Adipose tissue (tissue), 3 donors: ENCODE data around the gene E2F6. TPM values are rescaled to one million over a fixed set of nuclear protein-coding genes. Genes with fewer than 3 reads are reported as not detected.

Experiments
- H3K27ac ChIP-seq: one replicate; pipeline ENCODE4 v1.5.1; 2013; ENCODE audit warnings: low read depth, low read length
- WGBS, 3 donors: extraction: QIAGEN DNeasy Blood & Tissue Kit; methylation state at CpG; one replicate each; pipeline ENCODE4 v1.1.7; 2013; 5-methylcytosine and 5-hydroxymethylcytosine counted together
- polyA plus RNA-seq, 3 donors: library from polyadenylated mRNA; stranded (reverse); fragments of 200-250 nt; gene quantifications; one replicate each; pipeline ENCODE4 v1.2.3, GENCODE V29; 2013
- donor health status: healthy with polysubstance abuse.
- donor health status: Bipolar disorder and iron deficiency.
- donor health status: healthy.

The E2F6 gene
- polyA plus RNA-seq, 3 donors = 3.6 to 12.2 (median 10.8) TPM

- H3K27ac ChIP-seq = no peak overlapping the region
- 57 to 92% (median 88%) methylated on average over 6 of the region's 6 CpGs for WGBS, 3 donors
Observed at GRCh38 chr2:11467749-11468148, 1.8 kb upstream of the E2F6 start.

- WGBS, 3 donors = 88 to 89% (median 89%) methylated on average over 5 of the region's 5 CpGs
- no peak overlapping the region for H3K27ac ChIP-seq
Observed at GRCh38 chr2:11467129-11467649, 1.2 kb upstream of the E2F6 start.

GRCh38 chr2:11466307-11467128 lies 557 bp upstream of the E2F6 start:
- WGBS, 3 donors = 24 to 34% (median 27%) methylated on average over 26 of the region's 26 CpGs
- no peak overlapping the region for H3K27ac ChIP-seq

GRCh38 chr2:11465110-11465484 lies 864 bp downstream of the E2F6 start:
- WGBS, 3 donors = 22 to 53% (median 48%) methylated on average over 6 of the region's 6 CpGs
- H3K27ac ChIP-seq = no peak overlapping the region

GRCh38 chr2:11459816-11460215 lies 6.1 kb downstream of the E2F6 start:
- no peak overlapping the region for H3K27ac ChIP-seq
- WGBS, 3 donors = 85 to 100% (median 96%) methylated on average over 4 of the region's 4 CpGs

GRCh38 chr2:11458753-11459152 lies 7.2 kb downstream of the E2F6 start:
- no peak overlapping the region for H3K27ac ChIP-seq
- 44 to 96% (median 91%) methylated on average over 3 of the region's 3 CpGs for WGBS, 3 donors

GRCh38 chr2:11457935-11458334 lies 8.0 kb downstream of the E2F6 start:
- whole genome bisulfite sequencing, 3 donors = 86 to 95% (median 94%) methylated on average over 1 of the region's 1 CpG
- H3K27ac ChIP-seq = no peak overlapping the region

GRCh38 chr2:11456251-11456650 lies 9.7 kb downstream of the E2F6 start:
- no peak overlapping the region for H3K27ac ChIP-seq
- 33 to 60% (median 51%) methylated on average over 3 of the region's 3 CpGs for WGBS, 3 donors

GRCh38 chr2:11454824-11455223 lies 11.1 kb downstream of the E2F6 start:
- H3K27ac ChIP-seq = no peak overlapping the region
- WGBS, 3 donors = 88 to 90% (median 89%) methylated on average over 6 of the region's 6 CpGs

- 95 to 99% (median 98%) methylated on average over 2 of the region's 2 CpGs for WGBS, 3 donors
- no peak overlapping the region for H3K27ac ChIP-seq
Observed at GRCh38 chr2:11450791-11451190, 15.2 kb downstream of the E2F6 start.

- no peak overlapping the region for H3K27ac ChIP-seq
- 59 to 70% (median 64%) methylated on average over 14 of the region's 14 CpGs for WGBS, 3 donors
Observed at GRCh38 chr2:11446733-11447248, 19.2 kb downstream of the E2F6 start.

GRCh38 chr2:11444737-11445136 lies 21.2 kb downstream of the E2F6 start:
- WGBS, 3 donors = 80 to 90% (median 89%) methylated on average over 4 of the region's 4 CpGs
- no peak overlapping the region for H3K27ac ChIP-seq

- WGBS, 3 donors = 96 to 98% (median 96%) methylated on average over 9 of the region's 9 CpGs
- no peak overlapping the region for H3K27ac ChIP-seq
Observed at GRCh38 chr2:11438555-11439080, 27.3 kb downstream of the E2F6 start.

- whole genome bisulfite sequencing, 3 donors = 85 to 88% (median 85%) methylated on average over 5 of the region's 5 CpGs
- H3K27ac ChIP-seq = no peak overlapping the region
Observed at GRCh38 chr2:11437602-11438001, 28.4 kb downstream of the E2F6 start.

GRCh38 chr2:11435036-11435435 lies 30.9 kb downstream of the E2F6 start:
- no peak overlapping the region for H3K27ac ChIP-seq
- 91 to 93% (median 91%) methylated on average over 8 of the region's 8 CpGs for WGBS, 3 donors

- H3K27ac ChIP-seq = no peak overlapping the region
- WGBS, 3 donors = 95 to 96% (median 95%) methylated on average over 7 of the region's 7 CpGs
Observed at GRCh38 chr2:11434443-11434842, 31.5 kb downstream of the E2F6 start.

- WGBS, 3 donors = 86 to 95% (median 88%) methylated on average over 5 of the region's 5 CpGs
- H3K27ac ChIP-seq = no peak overlapping the region
Observed at GRCh38 chr2:11433822-11434221, 32.1 kb downstream of the E2F6 start.

GRCh38 chr2:11430729-11431128 lies 35.2 kb downstream of the E2F6 start:
- H3K27ac ChIP-seq = no peak overlapping the region
- 91 to 92% (median 91%) methylated on average over 5 of the region's 5 CpGs for WGBS, 3 donors

GRCh38 chr2:11427224-11427623 lies 38.7 kb downstream of the E2F6 start:
- no peak overlapping the region for H3K27ac ChIP-seq
